Right atrium auricular region (tissue), 2 donors: Measurements from ENCODE around the gene FAM13A. TPM values are rescaled to one million over a fixed set of nuclear protein-coding genes. Genes with fewer than 3 reads are reported as not detected.

Experiments used
- DNase-seq: peaks from one replicate; pipeline ENCODE4 v3.0.0-alpha.2; 2019; ENCODE audit warnings: low spot score
- H3K27ac ChIP-seq, 2 donors: fragments of 200-600 bp; sonication (generic); 1 replicate in 1 of 2; 2 replicates in 1 of 2; pipeline ENCODE4 v1.5.1; 2016 to 2019
- H3K27me3 ChIP-seq, 2 donors: fragments of 200-600 bp; sonication (generic); one replicate each; pipeline versions ENCODE4 v1.5.1 to v1.6.0; 2017 to 2019
- H3K36me3 ChIP-seq: fragments of 200-600 bp; sonication (generic); one replicate; pipeline ENCODE4 v1.5.1; 2016
- H3K4me1 ChIP-seq, 2 donors: fragments of 200-600 bp; sonication (generic); one replicate each; pipeline versions ENCODE4 v1.5.1 to v1.6.0; 2017 to 2019
- H3K4me3 ChIP-seq, 2 donors: fragments of 200-600 bp; sonication (generic); 1 replicate in 1 of 2; 2 replicates in 1 of 2; pipeline ENCODE4 v1.5.1; 2017 to 2019; ENCODE audit warnings: mild to moderate bottlenecking in 1 of 2, moderate library complexity in 1 of 2
- H3K9me3 ChIP-seq, 2 donors: fragments of 200-600 bp; sonication (generic); one replicate each; pipeline ENCODE4 v1.5.1; 2019
- total RNA-seq, 2 donors: library from RNA; depleted of rRNA; stranded (reverse); fragments of >200 nt; gene quantifications; one replicate each; pipeline ENCODE4 v1.1.0, GENCODE V29; 2016
- TF ChIP-seq, protein P1 (sequence below), 2 donors: fragments of 200-600 bp; sonication (generic); IDR thresholded peaks; one replicate each; pipeline ENCODE4 v1.5.1; 2019; ENCODE audit warnings: antibody characterized with exemption in 2 of 2

Gene FAM13A
- total RNA-seq, 2 donors from 2014 or later, result 8.1 to 13.6 TPM

DNA sequence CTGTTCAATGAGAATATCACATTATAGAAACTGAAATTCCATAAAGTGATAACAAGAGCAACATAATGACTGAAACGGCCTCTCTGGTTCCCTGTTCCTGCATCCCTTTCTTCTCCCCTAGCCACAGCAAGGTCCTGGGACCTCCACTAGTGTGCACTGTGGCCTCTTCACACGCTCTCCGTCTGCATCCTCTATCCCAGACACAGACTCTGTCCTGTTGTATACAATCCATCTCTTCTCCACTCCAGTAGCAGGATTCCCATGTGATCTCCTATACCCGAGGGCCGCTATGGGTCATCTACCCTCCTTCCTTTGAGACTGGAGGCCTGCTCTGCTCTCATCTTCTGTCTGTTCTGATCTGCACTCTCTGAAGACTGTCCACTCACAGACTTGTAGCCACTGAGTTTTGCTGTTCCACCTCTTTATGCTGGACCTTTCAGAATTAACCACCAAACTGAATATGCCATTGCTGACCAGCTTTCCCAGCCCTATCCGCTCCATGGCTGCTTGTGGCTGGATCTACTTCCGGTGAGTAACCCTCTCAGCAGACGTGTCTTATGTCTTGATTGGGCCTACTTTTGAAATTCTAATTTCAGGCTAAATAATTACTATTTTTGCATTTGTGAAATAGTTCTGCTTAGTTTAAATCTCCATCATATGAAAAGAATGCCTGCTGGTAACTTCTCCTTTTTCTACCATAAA, 254.2 kb downstream of the FAM13A start:
- H3K9me3 ChIP-seq, result no peaks in the 10 kb centered on the region
- H3K27me3 ChIP-seq, result no peaks in the 10 kb centered on the region
- no peak for DNase-seq
- H3K4me3 ChIP-seq, result no peak overlapping the region
- H3K4me1 ChIP-seq, result peaks cover 0 to 20% of the 10 kb centered on the region in 2 donors
- no peaks in the 10 kb centered on the region for H3K36me3 ChIP-seq
- TF ChIP-seq, protein P1, sequence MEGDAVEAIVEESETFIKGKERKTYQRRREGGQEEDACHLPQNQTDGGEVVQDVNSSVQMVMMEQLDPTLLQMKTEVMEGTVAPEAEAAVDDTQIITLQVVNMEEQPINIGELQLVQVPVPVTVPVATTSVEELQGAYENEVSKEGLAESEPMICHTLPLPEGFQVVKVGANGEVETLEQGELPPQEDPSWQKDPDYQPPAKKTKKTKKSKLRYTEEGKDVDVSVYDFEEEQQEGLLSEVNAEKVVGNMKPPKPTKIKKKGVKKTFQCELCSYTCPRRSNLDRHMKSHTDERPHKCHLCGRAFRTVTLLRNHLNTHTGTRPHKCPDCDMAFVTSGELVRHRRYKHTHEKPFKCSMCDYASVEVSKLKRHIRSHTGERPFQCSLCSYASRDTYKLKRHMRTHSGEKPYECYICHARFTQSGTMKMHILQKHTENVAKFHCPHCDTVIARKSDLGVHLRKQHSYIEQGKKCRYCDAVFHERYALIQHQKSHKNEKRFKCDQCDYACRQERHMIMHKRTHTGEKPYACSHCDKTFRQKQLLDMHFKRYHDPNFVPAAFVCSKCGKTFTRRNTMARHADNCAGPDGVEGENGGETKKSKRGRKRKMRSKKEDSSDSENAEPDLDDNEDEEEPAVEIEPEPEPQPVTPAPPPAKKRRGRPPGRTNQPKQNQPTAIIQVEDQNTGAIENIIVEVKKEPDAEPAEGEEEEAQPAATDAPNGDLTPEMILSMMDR (IDR thresholded peaks at IDR 0.05), result no peak
- peak overlapping the region in 1 of 2 donors; percentile 53 for H3K27ac ChIP-seq

DNA sequence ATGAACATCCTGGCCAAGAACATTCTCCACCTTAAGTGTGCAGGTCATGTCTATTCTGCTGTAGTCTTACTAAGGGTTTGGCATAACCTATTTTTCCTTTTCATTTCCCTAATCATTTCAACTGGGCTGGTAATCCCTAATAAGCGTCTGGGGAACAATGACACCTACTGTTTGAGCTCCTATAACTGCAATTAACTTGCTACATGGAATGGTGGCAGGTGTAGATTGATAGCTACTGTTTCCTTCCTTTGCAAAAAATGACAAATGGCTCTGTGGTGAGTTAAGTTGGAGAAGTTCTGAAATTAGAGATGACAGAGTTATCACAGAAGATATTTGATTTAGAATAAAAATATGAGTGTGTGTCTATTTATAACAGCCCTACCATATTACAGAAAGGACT, 254.8 kb downstream of the FAM13A start:
- Histone ChIP-seq H3K9me3 (no peaks in the 10 kb centered on the region), H3K4me1 (peaks cover 0 to 15% of the 10 kb centered on the region in 2 donors), H3K27ac (no peak overlapping the region), H3K27me3 (no peaks in the 10 kb centered on the region), H3K4me3 (no peak overlapping the region), H3K36me3 (no peaks in the 10 kb centered on the region)
- TF ChIP-seq, protein P1 (IDR thresholded peaks at IDR 0.05), result no peak
- DNase-seq, result no peak

GRCh38 chr4:88799900-88800299, 257.1 kb downstream of the FAM13A start:
- H3K27me3 ChIP-seq, result no peaks in the 10 kb centered on the region
- TF ChIP-seq, protein P1 (IDR thresholded peaks at IDR 0.05), result no peak
- H3K9me3 ChIP-seq, result no peaks in the 10 kb centered on the region
- H3K36me3 ChIP-seq, result no peaks in the 10 kb centered on the region
- no peak overlapping the region for H3K4me3 ChIP-seq
- no peak for DNase-seq
- H3K4me1 ChIP-seq, result peaks cover 0 to 15% of the 10 kb centered on the region in 2 donors
- H3K27ac ChIP-seq, result no peak overlapping the region

GRCh38 chr4:88797725-88798124, 259.3 kb downstream of the FAM13A start:
- no peaks in the 10 kb centered on the region for H3K4me1 ChIP-seq
- no peaks in the 10 kb centered on the region for H3K27me3 ChIP-seq
- TF ChIP-seq, protein P1 (IDR thresholded peaks at IDR 0.05), result no peak

DNA sequence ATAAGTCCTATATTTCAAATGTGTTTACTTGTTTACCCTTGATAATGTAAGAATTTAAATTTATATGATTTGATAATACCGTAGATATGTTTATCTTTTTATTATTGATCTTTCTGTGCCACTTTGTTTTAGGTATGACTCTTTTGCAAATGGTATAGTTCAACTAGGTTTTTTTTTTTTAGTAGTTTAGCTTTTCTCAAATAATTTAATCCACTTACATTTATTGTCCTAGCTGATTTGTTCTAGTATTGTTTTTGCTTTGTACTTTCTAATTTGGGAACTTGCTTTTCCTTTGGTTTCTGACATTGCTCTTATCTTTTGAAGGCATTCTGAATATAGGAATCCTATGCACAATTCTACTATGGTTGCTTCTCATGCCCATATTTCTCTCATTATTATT, 260.4 kb downstream of the FAM13A start:
- Histone ChIP-seq H3K27me3 (no peaks in the 10 kb centered on the region), H3K9me3 (no peaks in the 10 kb centered on the region), H3K36me3 (no peaks in the 10 kb centered on the region), H3K4me1 (no peaks in the 10 kb centered on the region), H3K4me3 (no peak overlapping the region), H3K27ac (no peak overlapping the region)
- no peak for DNase-seq
- TF ChIP-seq, protein P1 (IDR thresholded peaks at IDR 0.05), result no peak

More at GRCh38 chr4:88797725-88798124, 259.3 kb downstream of the FAM13A start:
- Histone ChIP-seq H3K36me3 (no peaks in the 10 kb centered on the region), H3K27ac (no peak overlapping the region), H3K9me3 (no peaks in the 10 kb centered on the region), H3K4me3 (no peak overlapping the region)
- no peak for DNase-seq

GRCh38 chr4:88794952-88795351, 262.0 kb downstream of the FAM13A start:
- Histone ChIP-seq H3K27ac (no peak overlapping the region), H3K9me3 (no peaks in the 10 kb centered on the region), H3K4me3 (no peak overlapping the region), H3K27me3 (no peaks in the 10 kb centered on the region), H3K36me3 (peaks cover 1% of the 10 kb centered on the region), H3K4me1 (no peaks in the 10 kb centered on the region)
- TF ChIP-seq, protein P1 (IDR thresholded peaks at IDR 0.05), result no peak
- DNase-seq, result no peak
